GM15510 (cell line): ENCODE data around the gene KSR2.

ENCODE experiments used
- POLR2A ChIP-seq: IDR thresholded peaks from 3 replicates; pipeline ENCODE4 v1.6.1; 2011; ENCODE audit warnings: borderline replicate concordance; ENCODE audit not compliant: insufficient read length; ENCODE audit errors: extremely low read depth

KSR2 gene

GRCh38 chr12:117854339-117855012 lies 114.3 kb downstream of the KSR2 start:
- TF ChIP-seq POLR2A: no peak

GRCh38 chr12:117853600-117853999 lies 115.2 kb downstream of the KSR2 start:
- TF ChIP-seq POLR2A: no peak

GRCh38 chr12:117850048-117850447 lies 118.7 kb downstream of the KSR2 start:
- no peak for TF ChIP-seq POLR2A

- TF ChIP-seq POLR2A: no peak
These were observed 121.4 kb downstream of the KSR2 start for GRCh38 chr12:117847371-117847770.

GRCh38 chr12:117845271-117845904 lies 123.4 kb downstream of the KSR2 start:
- TF ChIP-seq POLR2A: no peak

- TF ChIP-seq POLR2A: no peak
These were observed 124.5 kb downstream of the KSR2 start for GRCh38 chr12:117844114-117844830.

GRCh38 chr12:117842630-117843029 lies 126.2 kb downstream of the KSR2 start:
- TF ChIP-seq POLR2A: no peak

- no peak for TF ChIP-seq POLR2A
These were observed 126.6 kb downstream of the KSR2 start for GRCh38 chr12:117842220-117842619.

GRCh38 chr12:117837737-117838050 lies 131.1 kb downstream of the KSR2 start:
- no peak for TF ChIP-seq POLR2A

- TF ChIP-seq POLR2A: no peak
These were observed 131.6 kb downstream of the KSR2 start for GRCh38 chr12:117836999-117837736.

GRCh38 chr12:117836476-117836875 lies 132.3 kb downstream of the KSR2 start:
- no peak for TF ChIP-seq POLR2A

- no peak for TF ChIP-seq POLR2A
These were observed 133.6 kb downstream of the KSR2 start for GRCh38 chr12:117835156-117835555.

- TF ChIP-seq POLR2A: no peak
These were observed 136.0 kb downstream of the KSR2 start for GRCh38 chr12:117832459-117833457.

- no peak for TF ChIP-seq POLR2A
These were observed 138.3 kb downstream of the KSR2 start for GRCh38 chr12:117830471-117830870.
